GM21576 (cell line): Measurements from ENCODE around the gene GPRIN3.

Experiments used
- ATAC-seq: cut with Tn5 transposase; IDR thresholded peaks from one replicate; pipeline ENCODE4 v1.9.1; 2021; ENCODE audit warnings: mild to moderate bottlenecking, moderate library complexity; ENCODE audit not compliant: unreplicated experiment

GPRIN3 gene

GRCh38 chr4:89307446-89308160, at the start of gene GPRIN3:
Gene GPRIN3 (minus strand): TSS chr4:89307800. CDS start chr4:89250110, 57,690 bp downstream.
- peak; percentile 86 for ATAC-seq

- ATAC-seq = no peak
Measured at GRCh38 chr4:89357340-89357739, 49.7 kb upstream of the GPRIN3 start.

GRCh38 chr4:89356086-89356485, 48.5 kb upstream of the GPRIN3 start:
- ATAC-seq = no peak

GRCh38 chr4:89353514-89353913, 45.9 kb upstream of the GPRIN3 start:
- ATAC-seq = no peak

GRCh38 chr4:89352541-89352940, 44.9 kb upstream of the GPRIN3 start:
- no peak for ATAC-seq

GRCh38 chr4:89351201-89351600, 43.6 kb upstream of the GPRIN3 start:
- ATAC-seq = no peak

- no peak for ATAC-seq
Measured at GRCh38 chr4:89347363-89348025, 39.9 kb upstream of the GPRIN3 start.

GRCh38 chr4:89344571-89344970, 37.0 kb upstream of the GPRIN3 start:
- ATAC-seq = no peak

- no peak for ATAC-seq
Measured at GRCh38 chr4:89338206-89338605, 30.6 kb upstream of the GPRIN3 start.

- ATAC-seq = no peak
Measured at GRCh38 chr4:89337681-89338080, 30.1 kb upstream of the GPRIN3 start.

- no peak for ATAC-seq
Measured at GRCh38 chr4:89336818-89337420, 29.3 kb upstream of the GPRIN3 start.

- no peak for ATAC-seq
Measured at GRCh38 chr4:89334830-89335229, 27.2 kb upstream of the GPRIN3 start.

- no peak for ATAC-seq
Measured at GRCh38 chr4:89334311-89334710, 26.7 kb upstream of the GPRIN3 start.

GRCh38 chr4:89331686-89332544, 24.3 kb upstream of the GPRIN3 start:
- ATAC-seq = no peak

- ATAC-seq = no peak
Measured at GRCh38 chr4:89331197-89331596, 23.6 kb upstream of the GPRIN3 start.

GRCh38 chr4:89329280-89329679, 21.7 kb upstream of the GPRIN3 start:
- no peak for ATAC-seq

- peak; percentile 96 for ATAC-seq
Measured at GRCh38 chr4:89324671-89325070, 17.1 kb upstream of the GPRIN3 start.

GRCh38 chr4:89322671-89323070, 15.1 kb upstream of the GPRIN3 start:
- ATAC-seq = no peak

GRCh38 chr4:89319756-89320155, 12.2 kb upstream of the GPRIN3 start:
- no peak for ATAC-seq

- no peak for ATAC-seq
Measured at GRCh38 chr4:89316931-89317366, 9.3 kb upstream of the GPRIN3 start.

GRCh38 chr4:89316211-89316610, 8.6 kb upstream of the GPRIN3 start:
- ATAC-seq = no peak
